Measurements from ENCODE around the gene FSTL4.
A peak's percentile ranks its signal among the peaks of the same experiment; 100 is the strongest.

DNA sequence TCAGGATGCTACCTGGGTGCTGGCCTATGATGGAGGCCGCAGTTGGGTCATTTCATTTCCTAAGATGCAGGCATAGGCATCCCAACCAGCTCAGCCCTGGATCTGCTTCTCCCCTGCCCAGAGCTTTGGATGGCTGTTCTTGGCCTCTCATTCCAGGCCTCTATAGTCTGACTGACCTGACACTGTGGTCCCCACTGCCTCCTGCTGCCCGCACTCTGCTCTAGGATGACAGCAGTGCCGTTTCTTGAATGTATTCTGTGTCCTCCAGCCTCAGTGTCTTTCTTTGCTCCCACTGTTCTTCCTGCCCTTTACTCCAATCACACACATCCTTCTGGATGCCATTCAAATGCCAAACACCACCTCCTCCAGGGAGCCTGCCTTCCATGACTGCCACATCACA, 324.8 kb downstream of the FSTL4 start:
- TF ChIP-seq, protein P1, sequence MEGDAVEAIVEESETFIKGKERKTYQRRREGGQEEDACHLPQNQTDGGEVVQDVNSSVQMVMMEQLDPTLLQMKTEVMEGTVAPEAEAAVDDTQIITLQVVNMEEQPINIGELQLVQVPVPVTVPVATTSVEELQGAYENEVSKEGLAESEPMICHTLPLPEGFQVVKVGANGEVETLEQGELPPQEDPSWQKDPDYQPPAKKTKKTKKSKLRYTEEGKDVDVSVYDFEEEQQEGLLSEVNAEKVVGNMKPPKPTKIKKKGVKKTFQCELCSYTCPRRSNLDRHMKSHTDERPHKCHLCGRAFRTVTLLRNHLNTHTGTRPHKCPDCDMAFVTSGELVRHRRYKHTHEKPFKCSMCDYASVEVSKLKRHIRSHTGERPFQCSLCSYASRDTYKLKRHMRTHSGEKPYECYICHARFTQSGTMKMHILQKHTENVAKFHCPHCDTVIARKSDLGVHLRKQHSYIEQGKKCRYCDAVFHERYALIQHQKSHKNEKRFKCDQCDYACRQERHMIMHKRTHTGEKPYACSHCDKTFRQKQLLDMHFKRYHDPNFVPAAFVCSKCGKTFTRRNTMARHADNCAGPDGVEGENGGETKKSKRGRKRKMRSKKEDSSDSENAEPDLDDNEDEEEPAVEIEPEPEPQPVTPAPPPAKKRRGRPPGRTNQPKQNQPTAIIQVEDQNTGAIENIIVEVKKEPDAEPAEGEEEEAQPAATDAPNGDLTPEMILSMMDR (IDR thresholded peaks at IDR 0.05), result peak; percentile 13 to 57 (median 44)
- TF ChIP-seq POLR2A (IDR thresholded peaks at IDR 0.05), result no peak

Measured in transverse colon (tissue), 3 donors.